ENCODE data around the gene MTMR11.

DNA sequence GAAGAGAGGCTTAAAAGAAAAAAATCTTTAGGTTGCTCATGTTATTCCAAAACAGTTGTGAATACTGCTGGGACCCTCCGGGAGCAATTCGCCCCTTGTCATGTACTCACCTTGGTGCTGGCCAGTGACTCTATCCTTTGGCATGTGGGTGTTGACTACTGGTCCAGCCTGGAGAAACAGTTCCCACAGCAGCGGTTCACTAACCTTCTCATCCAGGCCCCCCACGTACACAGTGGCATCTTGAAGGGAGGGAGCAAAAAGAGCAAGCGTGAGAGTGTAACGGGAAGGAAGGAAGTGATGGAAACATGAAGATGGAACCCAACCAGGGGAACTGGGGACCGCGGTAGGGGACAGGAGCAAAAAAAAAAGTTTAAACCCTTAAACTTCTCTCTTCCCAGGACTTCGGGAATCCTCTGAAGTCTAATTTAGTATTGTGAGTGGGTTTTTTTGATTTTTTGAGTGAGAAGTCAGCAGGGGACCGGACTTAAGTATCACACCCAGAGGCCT, 9.6 kb downstream of the MTMR11 start:
- TF ChIP-seq TAF1 (IDR thresholded peaks at IDR 0.05; ENCODE audit: low read depth, low read length) = no peak
- TF ChIP-seq POLR2AphosphoS5 (IDR thresholded peaks at IDR 0.05; ENCODE audit: low read depth, low read length) = no peak
- no peak for TF ChIP-seq POLR2A (IDR thresholded peaks at IDR 0.05; ENCODE audit: low read depth, low read length)

Data from GM12891 (cell line).